ENCODE results near the gene C11orf58. TPM values are rescaled to one million over a fixed set of nuclear protein-coding genes. Genes with fewer than 3 reads are reported as not detected.

The C11orf58 gene
- total and polyA plus RNA-seq, 2 experiments from 2014 or later = 170 to 185 TPM

DNA sequence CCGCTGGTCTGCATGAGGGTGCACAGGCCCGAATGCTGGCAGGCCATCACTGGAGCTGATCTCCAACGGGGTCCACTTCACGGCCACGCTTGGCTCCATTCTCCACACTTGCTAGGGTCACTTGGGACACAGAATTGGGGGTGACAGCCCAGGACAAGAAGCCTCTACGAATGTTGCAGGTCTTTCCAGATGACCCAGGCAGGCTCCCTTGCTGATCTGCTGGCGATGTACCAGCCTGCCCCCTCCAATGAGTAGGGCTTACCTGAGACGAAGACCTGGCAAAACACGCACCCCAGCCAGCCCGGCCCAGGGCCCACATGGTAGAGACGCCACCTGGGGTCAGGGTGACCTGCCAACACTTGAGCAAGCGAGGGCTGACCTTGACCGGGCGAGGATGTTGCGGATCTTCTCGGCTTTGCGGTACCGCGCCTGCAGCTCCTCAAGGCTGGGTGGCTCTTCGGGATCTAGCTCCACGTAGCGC lies 44.9 kb downstream of the C11orf58 start:
- Histone ChIP-seq H3K36me3 (replicated peaks; ENCODE audit: insufficient read depth, low read depth) (no peaks in the 10 kb centered on the region), H3K9me2 (replicated peaks; ENCODE audit: insufficient read depth) (no peaks in the 10 kb centered on the region), H3K9me3 (ENCODE audit: low read depth) (no peaks in the 10 kb centered on the region), H3K4me3 (no peak overlapping the region), H3K4me1 (ENCODE audit: insufficient read depth) (peaks cover 6% of the 10 kb centered on the region), H3K79me2 (no peaks in the 10 kb centered on the region), H3K27ac (no peak overlapping the region), H3K4me2 (no peak overlapping the region), H2AFZ (no peak overlapping the region), H3K27me3 (no peaks in the 10 kb centered on the region), H4K20me1 (ENCODE audit: insufficient read depth, poor library complexity, severe bottlenecking) (no peaks in the 10 kb centered on the region)
- no peak for DNase-seq (ENCODE audit: low spot score)
- TF ChIP-seq, protein P1, sequence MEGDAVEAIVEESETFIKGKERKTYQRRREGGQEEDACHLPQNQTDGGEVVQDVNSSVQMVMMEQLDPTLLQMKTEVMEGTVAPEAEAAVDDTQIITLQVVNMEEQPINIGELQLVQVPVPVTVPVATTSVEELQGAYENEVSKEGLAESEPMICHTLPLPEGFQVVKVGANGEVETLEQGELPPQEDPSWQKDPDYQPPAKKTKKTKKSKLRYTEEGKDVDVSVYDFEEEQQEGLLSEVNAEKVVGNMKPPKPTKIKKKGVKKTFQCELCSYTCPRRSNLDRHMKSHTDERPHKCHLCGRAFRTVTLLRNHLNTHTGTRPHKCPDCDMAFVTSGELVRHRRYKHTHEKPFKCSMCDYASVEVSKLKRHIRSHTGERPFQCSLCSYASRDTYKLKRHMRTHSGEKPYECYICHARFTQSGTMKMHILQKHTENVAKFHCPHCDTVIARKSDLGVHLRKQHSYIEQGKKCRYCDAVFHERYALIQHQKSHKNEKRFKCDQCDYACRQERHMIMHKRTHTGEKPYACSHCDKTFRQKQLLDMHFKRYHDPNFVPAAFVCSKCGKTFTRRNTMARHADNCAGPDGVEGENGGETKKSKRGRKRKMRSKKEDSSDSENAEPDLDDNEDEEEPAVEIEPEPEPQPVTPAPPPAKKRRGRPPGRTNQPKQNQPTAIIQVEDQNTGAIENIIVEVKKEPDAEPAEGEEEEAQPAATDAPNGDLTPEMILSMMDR (IDR thresholded peaks at IDR 0.05; ENCODE audit: poor library complexity) = no peak
- TF ChIP-seq EZH2phosphoT487 (IDR thresholded peaks at IDR 0.05; ENCODE audit: low read depth, severe bottlenecking, unreplicated experiment) (no peak), EZH2 (IDR thresholded peaks at IDR 0.05; ENCODE audit: borderline replicate concordance) (no peak)
- WGBS (ENCODE audit: low lambda C conversion rate, missing lambda C conversion rate) = 96% methylated on average over 22 of the region's 22 CpGs

DNA sequence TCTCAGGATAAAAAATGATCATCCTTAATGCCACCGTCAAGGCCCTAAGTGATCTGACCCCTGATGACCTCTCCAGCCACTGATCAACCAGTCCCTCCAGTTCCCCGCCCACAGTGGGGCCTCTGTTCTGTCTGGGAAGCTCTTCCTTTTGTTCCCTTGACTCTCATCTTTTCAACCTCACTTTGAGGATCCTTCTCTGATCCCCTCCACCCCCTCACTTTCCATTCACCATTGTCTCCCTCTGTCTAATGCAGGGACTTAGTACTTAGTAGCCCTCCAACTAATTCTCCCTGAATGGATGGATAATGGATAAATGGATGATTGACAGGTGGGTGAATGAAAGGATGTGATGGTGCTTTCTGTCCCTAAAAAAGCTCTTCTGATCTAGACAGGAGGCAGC lies 45.6 kb downstream of the C11orf58 start:
- Histone ChIP-seq H3K36me3 (replicated peaks; ENCODE audit: insufficient read depth, low read depth) (no peaks in the 10 kb centered on the region), H3K4me3 (no peak overlapping the region), H2AFZ (no peak overlapping the region), H3K27ac (no peak overlapping the region), H3K79me2 (no peaks in the 10 kb centered on the region), H3K27me3 (no peaks in the 10 kb centered on the region), H3K4me1 (ENCODE audit: insufficient read depth) (peaks cover 6% of the 10 kb centered on the region), H4K20me1 (ENCODE audit: insufficient read depth, poor library complexity, severe bottlenecking) (no peaks in the 10 kb centered on the region), H3K9me2 (replicated peaks; ENCODE audit: insufficient read depth) (no peaks in the 10 kb centered on the region), H3K4me2 (no peak overlapping the region), H3K9me3 (ENCODE audit: low read depth) (no peaks in the 10 kb centered on the region)
- 74% methylated on average over 2 of the region's 2 CpGs for WGBS (ENCODE audit: low lambda C conversion rate, missing lambda C conversion rate)
- TF ChIP-seq EZH2phosphoT487 (IDR thresholded peaks at IDR 0.05; ENCODE audit: low read depth, severe bottlenecking, unreplicated experiment) (no peak), EZH2 (IDR thresholded peaks at IDR 0.05; ENCODE audit: borderline replicate concordance) (no peak)
- TF ChIP-seq, protein P1 (IDR thresholded peaks at IDR 0.05; ENCODE audit: poor library complexity) = no peak
- no peak for DNase-seq (ENCODE audit: low spot score)

DNA sequence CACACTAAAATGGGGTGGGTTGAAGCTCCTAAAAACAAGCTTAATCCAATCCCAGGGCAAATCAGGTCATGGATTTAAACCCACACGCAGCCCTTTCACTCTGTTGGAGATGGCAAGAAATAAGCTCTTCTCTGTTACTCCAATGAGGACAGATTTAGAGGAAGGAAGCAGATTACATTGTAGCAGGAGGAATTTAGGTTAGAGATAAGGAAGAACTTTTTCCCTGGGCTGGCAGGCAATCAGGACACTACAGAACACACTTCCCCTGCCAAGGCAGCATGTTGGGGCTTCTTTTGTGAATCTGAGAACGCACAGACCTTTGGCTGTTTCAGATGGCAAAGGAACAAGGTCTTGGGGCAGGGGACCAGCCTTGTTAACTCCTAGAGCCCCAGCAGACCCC lies 46.2 kb downstream of the C11orf58 start:
- Histone ChIP-seq H3K27me3 (no peaks in the 10 kb centered on the region), H2AFZ (no peak overlapping the region), H3K4me2 (no peak overlapping the region), H3K4me3 (no peak overlapping the region), H3K79me2 (no peaks in the 10 kb centered on the region), H3K27ac (no peak overlapping the region), H3K36me3 (replicated peaks; ENCODE audit: insufficient read depth, low read depth) (no peaks in the 10 kb centered on the region), H4K20me1 (ENCODE audit: insufficient read depth, poor library complexity, severe bottlenecking) (no peaks in the 10 kb centered on the region), H3K9me3 (ENCODE audit: low read depth) (no peaks in the 10 kb centered on the region), H3K9me2 (replicated peaks; ENCODE audit: insufficient read depth) (no peaks in the 10 kb centered on the region), H3K4me1 (ENCODE audit: insufficient read depth) (peaks cover 6% of the 10 kb centered on the region)
- no peak for DNase-seq (ENCODE audit: low spot score)
- TF ChIP-seq EZH2phosphoT487 (IDR thresholded peaks at IDR 0.05; ENCODE audit: low read depth, severe bottlenecking, unreplicated experiment) (no peak), EZH2 (IDR thresholded peaks at IDR 0.05; ENCODE audit: borderline replicate concordance) (no peak)
- TF ChIP-seq, protein P1 (IDR thresholded peaks at IDR 0.05; ENCODE audit: poor library complexity) = no peak
- 82% methylated on average over 2 of the region's 2 CpGs for WGBS (ENCODE audit: low lambda C conversion rate, missing lambda C conversion rate)

Measured in hepatocyte (in vitro differentiated cells).